ENCODE results near the gene NSUN6.

NSUN6 gene

GRCh38 chr10:18563003-18563726 lies 88.2 kb downstream of the NSUN6 start:
- DNase-seq (ENCODE audit: extremely low read depth in 1 of 2, low read depth in 1 of 2): no peak

GRCh38 chr10:18561861-18562551 lies 89.4 kb downstream of the NSUN6 start:
- DNase-seq (ENCODE audit: extremely low read depth in 1 of 2, low read depth in 1 of 2): no peak

GRCh38 chr10:18557960-18558359 lies 93.4 kb downstream of the NSUN6 start:
- no peak for DNase-seq (ENCODE audit: extremely low read depth in 1 of 2, low read depth in 1 of 2)

- no peak for DNase-seq (ENCODE audit: extremely low read depth in 1 of 2, low read depth in 1 of 2)
Measured at GRCh38 chr10:18556522-18557147, 94.8 kb downstream of the NSUN6 start.

GRCh38 chr10:18554479-18554878 lies 96.9 kb downstream of the NSUN6 start:
- no peak for DNase-seq (ENCODE audit: extremely low read depth in 1 of 2, low read depth in 1 of 2)

- DNase-seq (ENCODE audit: extremely low read depth in 1 of 2, low read depth in 1 of 2): no peak
Measured at GRCh38 chr10:18551473-18551872, 99.9 kb downstream of the NSUN6 start.

GRCh38 chr10:18549105-18549504 lies 102.3 kb downstream of the NSUN6 start:
- no peak for DNase-seq (ENCODE audit: extremely low read depth in 1 of 2, low read depth in 1 of 2)

GRCh38 chr10:18545621-18546305 lies 105.6 kb downstream of the NSUN6 start:
- no peak for DNase-seq (ENCODE audit: extremely low read depth in 1 of 2, low read depth in 1 of 2)

- DNase-seq (ENCODE audit: extremely low read depth in 1 of 2, low read depth in 1 of 2): no peak
Measured at GRCh38 chr10:18542832-18543231, 108.6 kb downstream of the NSUN6 start.

- DNase-seq (ENCODE audit: extremely low read depth in 1 of 2, low read depth in 1 of 2): no peak
Measured at GRCh38 chr10:18540195-18540594, 111.2 kb downstream of the NSUN6 start.

GRCh38 chr10:18539335-18539734 lies 112.1 kb downstream of the NSUN6 start:
- DNase-seq (ENCODE audit: extremely low read depth in 1 of 2, low read depth in 1 of 2): no peak

GRCh38 chr10:18533896-18534295 lies 117.5 kb downstream of the NSUN6 start:
- DNase-seq (ENCODE audit: extremely low read depth in 1 of 2, low read depth in 1 of 2): no peak

GRCh38 chr10:18532881-18533535 lies 118.4 kb downstream of the NSUN6 start:
- DNase-seq (ENCODE audit: extremely low read depth in 1 of 2, low read depth in 1 of 2): no peak

GRCh38 chr10:18528292-18528691 lies 123.1 kb downstream of the NSUN6 start:
- DNase-seq (ENCODE audit: extremely low read depth in 1 of 2, low read depth in 1 of 2): no peak

- DNase-seq (ENCODE audit: extremely low read depth in 1 of 2, low read depth in 1 of 2): no peak
Measured at GRCh38 chr10:18527687-18528086, 123.7 kb downstream of the NSUN6 start.

- DNase-seq (ENCODE audit: extremely low read depth in 1 of 2, low read depth in 1 of 2): no peak
Measured at GRCh38 chr10:18523858-18524257, 127.5 kb downstream of the NSUN6 start.

GRCh38 chr10:18523025-18523424 lies 128.4 kb downstream of the NSUN6 start:
- no peak for DNase-seq (ENCODE audit: extremely low read depth in 1 of 2, low read depth in 1 of 2)

GRCh38 chr10:18516851-18517250 lies 134.5 kb downstream of the NSUN6 start:
- DNase-seq (ENCODE audit: extremely low read depth in 1 of 2, low read depth in 1 of 2): no peak

- no peak for DNase-seq (ENCODE audit: extremely low read depth in 1 of 2, low read depth in 1 of 2)
Measured at GRCh38 chr10:18514537-18514936, 136.8 kb downstream of the NSUN6 start.

- DNase-seq (ENCODE audit: extremely low read depth in 1 of 2, low read depth in 1 of 2): no peak
Measured at GRCh38 chr10:18508587-18508986, 142.8 kb downstream of the NSUN6 start.
